Globus pallidus (tissue), 1 donor: ENCODE data around the gene TRMT61A.

Experiments
- DNase-seq: peaks from one replicate; pipeline ENCODE4 v3.0.0-alpha.2; 2015; ENCODE audit warnings: low spot score

The TRMT61A gene

DNA sequence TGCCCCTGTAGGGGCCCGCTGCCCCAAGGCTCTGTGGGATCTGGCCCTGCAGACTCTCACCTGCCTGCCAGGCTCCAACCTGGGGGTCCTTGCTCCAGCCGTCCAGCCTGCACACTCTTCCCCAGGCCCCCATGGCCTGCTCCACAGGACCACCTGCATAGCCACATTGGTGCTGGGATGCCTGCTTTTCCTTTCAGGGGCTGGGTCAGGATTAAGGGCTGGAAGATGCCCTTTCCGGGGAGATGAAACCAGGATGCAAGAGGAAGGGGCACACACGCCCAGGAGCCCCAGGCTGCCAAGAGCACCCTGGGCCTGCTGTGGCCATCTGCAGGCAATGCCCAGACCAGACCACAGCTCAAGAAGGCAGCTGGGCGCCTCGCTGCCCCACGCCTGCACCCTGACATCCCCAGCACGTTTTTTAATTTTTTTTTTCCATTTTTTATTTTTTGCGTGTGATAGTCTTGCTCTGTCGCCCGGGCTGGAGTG, 18.5 kb downstream of the TRMT61A start:
- no peak for DNase-seq

DNA sequence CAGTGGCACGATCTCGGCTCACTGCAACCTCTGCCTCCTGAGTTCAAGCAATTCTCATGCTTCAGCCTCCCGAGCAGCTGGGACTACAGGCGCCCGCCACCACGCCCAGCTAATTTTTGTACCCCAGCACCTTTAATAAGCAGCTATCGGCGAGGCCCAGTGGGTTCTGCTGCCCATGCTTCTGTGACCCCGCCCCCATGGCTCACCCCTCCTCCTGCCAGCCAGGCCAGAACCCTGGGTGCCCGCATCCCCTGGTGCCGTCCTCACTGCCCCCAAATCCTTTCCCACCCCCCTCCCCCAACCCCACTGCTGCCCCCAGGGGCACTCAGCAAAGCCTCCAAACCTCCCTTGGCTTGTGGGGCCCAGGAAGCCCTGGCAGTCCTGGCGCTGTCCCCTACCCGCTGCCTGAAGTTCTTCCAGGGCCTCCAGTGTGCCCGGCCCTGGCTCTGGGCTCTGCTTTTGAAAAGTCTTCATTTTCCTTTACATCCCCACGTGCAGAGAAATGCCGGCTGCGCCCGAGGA, 19.0 kb downstream of the TRMT61A start:
- DNase-seq: no peak

GRCh38 chr14:103548463-103549351, 19.7 kb downstream of the TRMT61A start:
- no peak for DNase-seq

DNA sequence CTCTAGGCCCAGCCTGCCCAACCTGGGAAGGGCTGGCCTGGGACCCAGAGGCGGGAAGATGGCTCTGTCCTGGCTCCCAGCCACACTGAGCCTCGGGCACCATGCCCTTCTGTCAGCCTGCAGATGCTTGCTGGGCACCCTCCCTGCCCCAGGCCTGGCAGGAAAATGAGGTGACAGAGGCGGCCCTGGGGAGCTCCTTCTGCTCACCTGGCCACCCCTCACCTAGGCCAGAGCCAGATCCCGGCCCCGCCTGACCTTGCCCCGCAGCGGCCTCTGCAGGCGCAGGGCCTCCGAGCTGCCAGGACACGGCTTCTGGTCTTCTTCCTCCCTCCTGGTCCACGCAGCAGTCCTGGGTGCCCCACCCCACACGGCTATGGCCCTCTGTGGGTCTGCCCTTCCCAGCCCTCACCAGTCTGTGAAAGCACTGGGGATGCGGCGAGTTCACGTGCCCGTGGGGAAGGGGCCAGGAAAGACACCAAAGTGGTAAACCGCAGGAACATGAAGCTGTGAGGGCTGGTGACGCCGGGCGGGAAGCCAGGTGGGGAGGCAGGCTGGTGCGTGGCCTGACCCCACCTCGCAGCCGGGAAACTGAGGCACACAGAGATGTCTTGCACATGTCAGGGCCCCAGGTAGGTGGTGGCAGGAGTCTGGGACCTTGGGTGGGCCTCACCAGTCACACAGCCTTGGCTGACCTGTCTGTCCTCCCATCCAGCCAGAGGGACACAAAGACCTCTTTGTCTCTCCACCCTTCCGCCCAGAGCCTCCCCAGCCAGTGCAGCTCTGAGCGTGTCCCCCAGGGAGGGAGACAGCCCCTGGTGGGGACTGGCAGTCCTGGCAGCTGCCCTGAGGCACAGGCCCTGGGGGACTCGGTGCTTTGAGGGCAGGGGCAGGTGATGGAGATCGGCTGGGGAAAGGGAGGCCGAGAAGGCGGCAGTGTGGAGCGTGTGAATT, 20.6 kb downstream of the TRMT61A start:
- DNase-seq: peak; percentile 95

DNA sequence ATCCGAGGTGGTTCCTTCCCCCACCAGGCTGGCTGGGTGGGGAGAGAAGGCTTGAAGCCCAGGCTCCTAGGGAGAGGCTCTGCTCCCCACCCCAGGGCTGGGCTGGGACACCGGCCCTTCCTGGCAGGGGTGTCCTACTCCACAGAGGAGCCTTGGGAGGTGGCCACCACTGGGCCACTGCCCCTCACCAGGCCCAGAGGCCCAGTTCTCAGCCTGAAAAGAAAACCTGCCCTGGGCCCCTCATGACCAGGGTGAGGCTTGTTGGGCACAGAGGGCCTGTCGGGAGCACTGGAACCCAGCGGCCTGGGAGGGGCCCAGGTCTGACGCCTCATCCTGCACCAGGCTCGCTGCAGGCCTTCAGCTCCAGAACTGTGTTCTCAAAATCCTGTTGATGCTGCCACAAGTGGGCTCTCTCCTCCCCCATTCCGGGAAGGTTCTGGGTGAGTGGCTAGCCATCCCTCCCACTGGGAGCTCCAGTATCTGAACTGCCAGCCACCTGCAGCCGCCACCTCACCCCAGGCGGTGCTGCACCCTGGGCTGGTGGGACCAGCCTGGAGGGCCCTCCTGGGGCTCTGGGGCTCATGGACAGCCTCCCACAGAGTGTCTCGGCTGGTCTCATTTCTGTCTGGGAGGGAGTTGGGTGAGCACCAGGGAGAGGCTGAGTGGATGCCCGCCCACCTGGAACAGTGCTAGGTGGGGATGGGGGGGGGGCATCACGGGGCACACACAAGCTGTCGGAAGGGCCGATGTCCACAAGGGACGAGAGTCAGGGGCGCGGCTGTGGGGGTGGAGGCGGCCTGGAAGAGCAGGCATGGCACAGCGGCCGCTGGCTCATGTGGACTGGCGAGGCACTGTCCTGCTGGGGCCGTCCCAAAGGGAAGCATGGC, 21.7 kb downstream of the TRMT61A start:
- no peak for DNase-seq

DNA sequence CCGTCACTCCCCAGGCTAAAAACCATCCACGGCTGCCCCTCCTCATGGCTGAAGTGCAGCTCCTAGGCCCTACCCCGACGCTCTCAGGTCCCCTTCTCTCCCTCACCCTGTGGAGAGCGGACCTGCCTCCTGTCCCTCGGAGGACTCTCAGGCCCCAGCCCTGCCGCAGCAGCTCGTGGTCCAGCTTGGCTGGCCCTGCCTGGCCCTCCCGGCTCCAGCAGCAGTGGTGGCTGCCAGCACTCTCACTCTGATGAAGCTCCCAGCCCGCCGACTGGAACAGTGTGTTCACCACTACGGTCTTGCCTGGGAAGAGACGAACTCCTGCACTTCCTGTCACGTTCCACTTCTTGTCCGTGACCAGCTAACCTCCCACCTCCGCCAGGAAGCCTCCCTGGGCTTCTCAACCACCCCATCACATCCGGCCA, 22.4 kb downstream of the TRMT61A start:
- DNase-seq: no peak

DNA sequence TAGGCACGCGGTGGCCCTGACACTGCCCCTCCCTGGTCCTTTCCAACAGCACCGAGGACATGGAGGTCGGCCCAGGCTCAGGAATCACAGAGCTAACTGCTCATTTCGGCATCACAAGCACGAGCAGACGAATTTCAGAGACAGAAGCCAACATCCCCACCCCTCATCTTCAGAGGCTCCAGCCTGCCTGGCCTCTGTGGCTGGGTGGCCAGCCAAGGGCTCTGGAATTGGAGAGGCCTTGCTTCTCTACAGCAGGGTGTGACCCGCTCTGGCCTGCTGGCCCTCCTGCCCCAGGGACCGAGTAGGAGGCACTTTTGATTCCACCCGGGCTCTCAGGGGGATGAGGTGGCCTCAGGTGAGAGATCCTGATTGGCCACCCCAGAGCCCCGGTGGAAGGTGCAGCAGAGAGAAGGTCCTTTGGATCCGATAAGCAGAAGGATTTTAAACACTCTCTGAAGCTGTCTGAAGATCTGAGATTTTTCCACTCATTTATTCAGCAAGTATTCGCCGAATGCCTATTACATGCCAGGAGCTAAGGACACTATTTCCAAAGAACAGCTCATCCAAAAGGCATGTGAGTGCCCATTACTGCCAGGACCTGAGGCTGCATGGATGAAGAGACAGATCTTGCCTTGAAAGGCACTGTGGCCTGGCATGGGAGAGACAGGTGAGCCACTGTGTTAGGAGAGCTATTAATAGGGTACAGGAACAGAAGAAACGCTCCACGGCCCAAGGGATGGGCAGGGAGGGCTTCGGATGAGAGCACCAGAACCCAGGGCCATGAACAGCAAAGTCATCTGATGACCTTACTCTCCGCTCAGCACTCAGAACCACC, 23.2 kb downstream of the TRMT61A start:
- no peak for DNase-seq

GRCh38 chr14:103552846-103553210, 23.8 kb downstream of the TRMT61A start:
- no peak for DNase-seq

- no peak for DNase-seq
Measured at GRCh38 chr14:103555559-103556337, 26.8 kb downstream of the TRMT61A start.

GRCh38 chr14:103556946-103557758, 28.2 kb downstream of the TRMT61A start:
- DNase-seq: no peak

DNA sequence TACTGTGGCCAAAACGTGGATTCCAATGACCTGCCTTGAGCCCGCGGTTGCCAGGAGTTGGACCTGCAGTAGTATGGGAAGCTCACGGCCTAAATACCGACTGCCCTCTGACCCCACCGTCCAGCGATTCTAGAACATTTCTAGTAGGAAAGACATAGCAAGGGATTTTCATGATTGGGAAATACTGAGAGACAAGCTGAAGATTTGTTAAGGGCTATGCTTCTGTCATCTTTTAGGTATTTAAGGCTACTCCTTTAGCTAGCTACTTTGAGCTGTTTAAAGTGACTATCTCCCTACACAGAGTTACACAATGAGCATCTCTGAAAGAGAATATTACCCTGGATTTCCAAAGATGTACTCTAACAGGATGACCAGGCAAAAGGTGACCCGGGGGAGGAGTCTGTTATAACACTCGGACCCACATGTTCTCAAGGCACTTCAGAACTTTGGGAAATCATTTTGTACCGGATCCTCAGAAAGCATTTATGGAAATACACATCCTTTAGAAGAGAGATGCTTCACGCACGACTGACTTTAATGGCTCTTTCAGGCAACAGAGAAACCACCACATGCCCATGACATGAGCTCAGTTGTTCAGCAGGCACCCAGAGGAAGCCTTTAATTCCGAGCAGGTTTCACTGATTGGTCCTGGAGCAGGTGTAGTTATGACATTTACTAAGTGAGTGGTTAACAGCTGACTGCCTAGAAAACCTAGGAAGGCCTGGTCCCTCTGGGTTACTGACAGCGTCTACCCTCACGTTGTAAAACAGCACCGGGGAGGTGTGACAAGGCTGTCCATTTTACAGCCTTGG, 29.3 kb downstream of the TRMT61A start:
- no peak for DNase-seq

DNA sequence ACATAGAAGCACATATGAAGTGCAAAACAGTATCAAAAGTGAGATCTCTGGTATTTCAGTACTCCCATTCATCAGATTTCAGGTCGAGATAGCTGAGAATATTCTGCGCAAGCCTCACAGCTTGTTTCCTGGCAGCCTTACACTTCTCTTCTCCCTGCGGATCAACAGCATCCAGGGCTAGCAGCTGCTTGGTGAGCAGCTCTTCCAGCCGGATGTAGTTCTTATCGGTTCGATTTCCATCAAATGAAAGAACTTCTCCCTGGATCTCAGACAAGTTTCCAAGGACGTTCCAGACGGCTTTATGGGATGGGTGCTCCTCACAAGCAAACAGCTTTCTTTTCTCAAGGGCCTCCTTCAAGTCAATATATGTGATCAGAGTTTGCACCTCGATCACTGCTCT, 30.8 kb downstream of the TRMT61A start:
- no peak for DNase-seq

DNA sequence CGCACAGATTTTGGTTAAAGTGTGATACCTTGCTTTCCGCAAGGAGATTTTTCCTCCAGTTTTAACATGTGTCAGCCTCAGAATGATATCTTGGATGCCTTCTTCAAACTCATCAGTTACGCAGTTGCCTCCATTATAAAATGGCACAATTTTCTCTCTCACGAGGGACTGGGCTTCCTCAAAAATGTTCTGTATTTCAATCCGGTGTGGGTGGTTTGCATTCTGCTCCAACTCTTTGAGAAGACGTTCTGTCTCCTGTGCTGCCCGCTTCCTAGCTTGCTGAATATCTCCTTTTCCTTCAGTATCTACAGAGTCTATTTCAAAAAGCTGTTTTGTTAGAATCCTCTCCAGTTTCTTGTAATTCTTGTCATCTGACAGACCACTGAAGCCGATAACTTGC, 31.7 kb downstream of the TRMT61A start:
- DNase-seq: no peak

- no peak for DNase-seq
Measured at GRCh38 chr14:103561381-103562178, 32.6 kb downstream of the TRMT61A start.

GRCh38 chr14:103562179-103562428, 33.1 kb downstream of the TRMT61A start:
- no peak for DNase-seq

DNA sequence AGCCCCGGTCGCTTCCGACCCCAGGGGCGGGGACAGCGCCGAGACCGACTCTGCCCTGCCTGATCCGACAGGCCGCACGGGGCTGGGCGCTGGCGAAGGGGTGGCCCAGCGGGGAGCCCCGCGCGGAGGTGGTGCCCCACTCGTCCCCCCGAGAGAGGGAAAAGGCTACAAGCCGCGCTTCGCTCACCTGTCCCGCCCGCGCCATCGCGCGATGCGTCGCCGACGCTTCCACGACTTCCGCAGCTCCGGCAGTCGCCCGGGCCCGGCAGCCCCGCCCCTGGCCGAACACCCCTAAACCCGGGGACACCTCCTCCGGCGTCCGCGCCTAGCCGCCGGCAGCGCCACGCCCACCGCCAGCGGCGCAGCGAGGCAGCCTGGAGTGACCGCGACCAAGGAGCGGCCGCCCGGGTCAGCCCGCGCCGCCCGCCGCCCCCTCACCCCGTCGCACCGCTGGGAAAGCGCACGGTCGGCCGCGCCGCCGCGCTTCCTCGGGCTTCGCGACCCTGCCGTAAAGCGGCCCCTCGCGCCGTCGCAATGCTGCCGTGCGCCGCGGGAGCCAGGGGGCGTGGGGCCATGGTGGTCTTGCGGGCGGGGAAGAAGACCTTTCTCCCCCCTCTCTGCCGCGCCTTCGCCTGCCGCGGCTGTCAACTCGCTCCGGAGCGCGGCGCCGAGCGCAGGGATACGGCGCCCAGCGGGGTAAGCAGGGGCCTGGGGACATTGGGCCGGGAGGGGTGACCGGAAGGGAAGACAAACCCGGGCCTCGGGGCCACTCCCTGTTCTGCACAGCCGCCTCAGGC, 33.6 kb downstream of the TRMT61A start, which contains the start of the genes BAG5 and COA8:
TSS of gene BAG5 (minus strand) at position 229 of the 797 bp plus-strand sequence. CDS start 1,493 bp downstream, outside the sequence.
TSS of gene COA8 (plus strand) at position 532 of the 797 bp plus-strand sequence. CDS start at position 574, 42 bp downstream.
- DNase-seq: peak; percentile 79
